ENCODE measurements around the gene TRPV4.

The TRPV4 gene

DNA sequence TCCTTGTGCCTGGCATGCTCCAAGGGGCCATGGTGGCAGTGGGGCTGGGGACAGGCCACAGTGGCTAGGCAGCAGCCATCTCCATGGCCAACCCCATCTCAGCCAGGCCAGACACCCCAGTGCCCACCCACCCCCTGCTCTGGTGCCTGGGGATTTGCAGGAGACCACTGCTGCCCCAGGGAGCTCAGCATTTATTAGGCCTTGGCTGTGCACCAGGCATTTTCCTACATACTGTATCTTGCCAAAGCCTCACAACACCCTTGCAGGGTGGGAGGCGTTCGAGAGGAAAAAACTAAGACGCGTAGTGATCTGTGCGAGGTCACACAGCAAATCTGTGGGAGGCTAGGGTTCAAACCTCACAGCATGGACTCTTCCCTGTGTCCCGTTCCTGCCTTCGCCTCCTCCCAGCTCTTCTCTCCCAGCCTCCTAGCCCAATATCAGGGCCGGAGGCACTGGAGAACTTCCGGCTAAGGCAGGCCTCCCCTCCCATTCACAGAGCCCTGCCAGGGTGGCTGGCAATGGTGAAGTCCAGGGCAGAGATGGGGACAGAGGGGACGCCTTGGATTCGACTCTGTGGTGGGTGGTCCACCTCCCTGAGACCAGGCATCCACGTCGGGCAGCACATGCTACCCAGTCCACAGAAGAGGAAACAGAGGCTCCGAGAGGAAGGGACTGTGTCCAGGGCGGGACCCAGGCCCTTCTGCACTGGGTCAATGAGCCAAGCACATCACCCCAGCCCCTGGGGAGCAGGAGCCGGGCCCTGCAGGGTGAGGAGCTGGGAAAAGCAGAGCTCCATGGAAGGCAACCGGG is 62.1 kb downstream of the TRPV4 start:
- H3K36me3 ChIP-seq (ENCODE audit: control insufficient read depth, low read depth, low read length): no peaks in the 10 kb centered on the region
- H3K4me3 ChIP-seq (ENCODE audit: low read length): no peak overlapping the region
- H3K9me3 ChIP-seq (ENCODE audit: control insufficient read depth, low read depth, low read length): no peaks in the 10 kb centered on the region
- no peaks in the 10 kb centered on the region for H3K27me3 ChIP-seq (ENCODE audit: control insufficient read depth, insufficient read depth, low read length)
- no peaks in the 10 kb centered on the region for H3K4me1 ChIP-seq (ENCODE audit: control insufficient read depth, low read depth, low read length)
- no peak overlapping the region for H3K9ac ChIP-seq (ENCODE audit: low read length)
- no peak overlapping the region for H3K27ac ChIP-seq (ENCODE audit: low read length)

DNA sequence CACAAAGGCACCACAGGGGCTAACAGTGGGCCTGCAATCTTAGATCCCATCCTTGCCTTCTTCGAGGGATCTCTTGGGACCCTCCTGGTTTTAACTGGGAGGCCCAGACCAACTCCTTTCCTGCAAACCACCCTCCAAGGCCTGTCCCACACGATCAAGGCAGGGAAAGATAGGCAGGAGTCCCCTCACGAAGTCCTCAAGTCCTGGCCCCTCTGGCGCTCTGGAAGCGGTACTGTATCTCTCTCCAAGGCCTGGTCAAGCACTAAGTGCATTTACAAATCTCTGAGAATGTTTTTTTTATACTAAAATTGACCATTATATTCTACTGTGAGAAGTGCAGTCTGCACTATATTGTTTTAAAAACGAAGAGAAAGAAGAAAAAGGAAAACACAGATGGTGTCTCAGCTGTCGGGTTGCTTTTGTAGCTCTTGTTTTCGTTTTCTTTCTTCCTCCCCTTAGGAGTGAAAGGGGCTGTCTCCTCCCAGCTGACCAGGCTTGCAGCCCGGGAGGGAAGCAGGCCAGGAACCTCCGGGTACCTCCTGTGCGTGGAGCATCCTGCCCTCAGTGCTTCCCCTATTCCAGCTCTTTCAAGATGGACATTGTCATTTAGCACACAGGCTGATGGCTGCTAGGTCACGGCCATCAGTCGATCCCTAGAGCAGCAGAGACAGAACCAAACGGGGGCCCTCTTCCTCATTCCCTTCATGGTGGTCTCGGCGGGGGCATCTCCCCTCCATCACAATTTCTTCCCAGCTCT is 62.9 kb downstream of the TRPV4 start:
- H3K27ac ChIP-seq (ENCODE audit: low read length): no peak overlapping the region
- H3K9ac ChIP-seq (ENCODE audit: low read length): no peak overlapping the region
- H3K4me3 ChIP-seq (ENCODE audit: low read length): no peak overlapping the region
- H3K36me3 ChIP-seq (ENCODE audit: control insufficient read depth, low read depth, low read length): no peaks in the 10 kb centered on the region
- H3K9me3 ChIP-seq (ENCODE audit: control insufficient read depth, low read depth, low read length): no peaks in the 10 kb centered on the region
- no peaks in the 10 kb centered on the region for H3K27me3 ChIP-seq (ENCODE audit: control insufficient read depth, insufficient read depth, low read length)
- no peaks in the 10 kb centered on the region for H3K4me1 ChIP-seq (ENCODE audit: control insufficient read depth, low read depth, low read length)

DNA sequence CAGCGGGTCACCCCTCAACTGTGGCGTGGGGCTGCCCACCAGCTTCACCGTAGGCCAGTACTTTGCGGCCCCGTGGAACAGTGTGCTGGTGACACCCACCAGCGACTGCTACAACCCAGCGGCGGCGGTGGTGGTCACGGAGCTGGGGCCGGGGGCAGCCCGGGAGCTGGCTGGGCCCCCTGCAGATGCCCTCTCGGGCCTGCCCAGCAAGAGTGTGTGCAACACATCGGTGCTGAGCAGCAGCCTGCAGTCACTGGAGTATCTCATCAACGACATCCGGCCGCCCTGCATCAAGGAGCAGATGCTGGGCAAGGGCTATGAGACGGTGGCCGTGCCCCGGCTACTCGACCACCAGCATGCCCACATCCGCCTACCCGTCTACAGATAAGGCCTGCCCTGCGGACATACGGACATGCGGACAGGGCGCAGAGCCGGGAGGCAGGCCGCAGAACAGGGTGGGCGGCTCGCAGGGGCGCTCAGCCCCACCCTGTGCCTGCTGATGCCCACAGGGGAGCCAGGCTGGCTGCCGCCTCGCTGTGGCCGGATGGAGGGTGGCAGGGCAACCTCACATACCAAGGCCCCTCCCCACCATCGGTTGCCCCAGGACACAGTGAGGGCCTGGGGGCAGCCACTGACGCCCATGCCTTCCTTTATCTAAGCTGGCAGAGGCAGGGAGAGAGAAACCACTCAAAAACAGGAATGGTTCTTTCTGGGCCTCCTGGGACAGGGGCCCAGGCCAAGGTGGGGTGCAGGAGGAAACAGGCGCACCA is 64.1 kb downstream of the TRPV4 start:
- H3K9me3 ChIP-seq (ENCODE audit: control insufficient read depth, low read depth, low read length): no peaks in the 10 kb centered on the region
- H3K27me3 ChIP-seq (ENCODE audit: control insufficient read depth, insufficient read depth, low read length): no peaks in the 10 kb centered on the region
- H3K27ac ChIP-seq (ENCODE audit: low read length): no peak overlapping the region
- no peak overlapping the region for H3K4me3 ChIP-seq (ENCODE audit: low read length)
- H3K36me3 ChIP-seq (ENCODE audit: control insufficient read depth, low read depth, low read length): no peaks in the 10 kb centered on the region
- H3K9ac ChIP-seq (ENCODE audit: low read length): no peak overlapping the region
- H3K4me1 ChIP-seq (ENCODE audit: control insufficient read depth, low read depth, low read length): no peaks in the 10 kb centered on the region

DNA sequence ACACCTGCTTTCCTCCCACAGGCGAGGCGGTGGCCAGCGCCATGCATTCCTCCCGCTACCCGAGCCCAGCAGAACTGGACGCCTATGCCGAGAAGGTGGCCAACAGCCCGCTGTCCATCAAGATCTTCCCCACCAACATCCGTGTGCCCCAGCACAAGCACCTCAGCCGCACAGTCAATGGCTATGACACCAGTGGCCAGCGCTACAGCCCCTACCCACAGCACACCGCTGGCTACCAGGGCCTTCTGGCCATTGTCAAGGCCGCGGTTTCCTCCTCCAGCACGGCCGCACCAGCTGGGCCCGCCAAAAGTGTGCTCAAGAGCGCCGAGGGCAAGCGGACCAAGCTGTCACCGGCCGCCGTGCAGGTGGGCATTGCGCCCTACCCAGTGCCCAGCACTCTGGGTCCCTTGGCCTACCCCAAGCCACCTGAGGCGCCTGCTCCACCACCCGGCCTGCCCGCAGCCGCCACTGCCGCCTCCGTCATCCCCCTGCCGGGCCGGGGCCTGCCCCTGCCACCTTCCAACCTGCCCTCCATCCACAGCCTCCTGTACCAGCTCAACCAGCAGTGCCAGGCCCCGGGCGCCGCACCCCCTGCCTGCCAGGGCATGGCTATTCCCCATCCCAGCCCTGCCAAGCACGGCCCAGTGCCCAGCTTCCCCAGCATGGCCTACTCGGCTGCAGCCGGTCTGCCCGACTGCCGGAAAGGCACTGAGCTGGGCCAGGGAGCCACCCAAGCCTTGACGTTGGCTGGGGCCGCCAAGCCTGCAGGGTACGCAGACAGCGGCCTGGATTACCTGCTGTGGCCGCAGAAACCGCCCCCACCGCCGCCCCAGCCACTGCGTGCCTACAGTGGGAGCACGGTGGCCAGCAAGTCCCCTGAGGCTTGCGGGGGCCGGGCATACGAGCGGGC is 65.0 kb downstream of the TRPV4 start:
- Histone ChIP-seq H3K9ac (ENCODE audit: low read length) (no peak overlapping the region), H3K4me3 (ENCODE audit: low read length) (no peak overlapping the region), H3K36me3 (ENCODE audit: control insufficient read depth, low read depth, low read length) (no peaks in the 10 kb centered on the region), H3K27ac (ENCODE audit: low read length) (no peak overlapping the region), H3K27me3 (ENCODE audit: control insufficient read depth, insufficient read depth, low read length) (no peaks in the 10 kb centered on the region), H3K4me1 (ENCODE audit: control insufficient read depth, low read depth, low read length) (no peaks in the 10 kb centered on the region), H3K9me3 (ENCODE audit: control insufficient read depth, low read depth, low read length) (no peaks in the 10 kb centered on the region)

DNA sequence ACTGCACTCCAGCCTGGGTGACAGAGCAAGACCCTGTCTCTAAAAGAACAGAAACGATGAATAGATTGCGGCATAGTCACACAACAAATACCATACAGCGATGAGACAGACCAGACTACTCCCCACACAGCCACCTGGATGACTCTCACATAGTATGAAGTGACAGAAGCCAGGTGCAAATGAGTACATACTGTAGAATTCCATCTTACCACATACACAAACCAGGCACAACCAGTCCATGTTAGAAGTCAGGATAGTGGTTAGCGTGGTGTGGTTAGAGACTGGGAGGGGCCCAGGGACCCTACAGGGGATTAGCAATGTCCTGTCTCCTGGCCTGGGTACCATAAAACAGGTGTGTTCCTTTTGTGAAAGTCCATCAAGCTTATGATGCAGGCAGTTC is 65.7 kb downstream of the TRPV4 start:
- H3K27me3 ChIP-seq (ENCODE audit: control insufficient read depth, insufficient read depth, low read length): no peaks in the 10 kb centered on the region
- no peak overlapping the region for H3K4me3 ChIP-seq (ENCODE audit: low read length)
- H3K27ac ChIP-seq (ENCODE audit: low read length): no peak overlapping the region
- H3K36me3 ChIP-seq (ENCODE audit: control insufficient read depth, low read depth, low read length): no peaks in the 10 kb centered on the region
- no peak overlapping the region for H3K9ac ChIP-seq (ENCODE audit: low read length)
- H3K4me1 ChIP-seq (ENCODE audit: control insufficient read depth, low read depth, low read length): no peaks in the 10 kb centered on the region
- H3K9me3 ChIP-seq (ENCODE audit: control insufficient read depth, low read depth, low read length): no peaks in the 10 kb centered on the region

DNA sequence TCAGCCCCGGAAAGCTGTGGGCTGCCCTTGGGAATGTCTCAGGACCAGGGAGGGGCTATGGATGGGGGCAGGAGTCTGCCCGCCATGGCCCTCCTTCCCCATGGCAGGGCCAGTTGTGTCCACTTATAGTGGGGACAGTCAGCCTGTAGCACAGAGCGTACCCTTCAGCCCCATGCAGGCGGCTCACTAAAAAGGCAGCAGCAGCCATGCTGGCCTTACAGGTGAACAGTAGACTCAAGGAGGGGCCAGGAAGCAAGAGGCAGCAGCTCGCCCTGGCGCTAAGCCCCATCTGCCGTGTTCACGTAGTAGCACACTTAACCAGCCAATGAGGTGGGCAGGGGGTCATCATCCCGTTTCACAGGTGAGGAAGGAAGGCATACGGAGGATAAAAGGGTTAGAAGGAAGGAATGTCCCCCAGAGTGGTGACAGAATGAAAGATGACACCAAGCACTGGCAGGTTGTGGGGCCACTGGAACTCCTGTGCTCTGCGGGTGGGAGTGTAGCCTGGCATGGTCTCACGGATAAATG is 66.9 kb downstream of the TRPV4 start:
- no peaks in the 10 kb centered on the region for H3K36me3 ChIP-seq (ENCODE audit: control insufficient read depth, low read depth, low read length)
- no peak overlapping the region for H3K4me3 ChIP-seq (ENCODE audit: low read length)
- H3K9ac ChIP-seq (ENCODE audit: low read length): no peak overlapping the region
- H3K4me1 ChIP-seq (ENCODE audit: control insufficient read depth, low read depth, low read length): no peaks in the 10 kb centered on the region
- H3K9me3 ChIP-seq (ENCODE audit: control insufficient read depth, low read depth, low read length): no peaks in the 10 kb centered on the region
- no peaks in the 10 kb centered on the region for H3K27me3 ChIP-seq (ENCODE audit: control insufficient read depth, insufficient read depth, low read length)
- no peak overlapping the region for H3K27ac ChIP-seq (ENCODE audit: low read length)

DNA sequence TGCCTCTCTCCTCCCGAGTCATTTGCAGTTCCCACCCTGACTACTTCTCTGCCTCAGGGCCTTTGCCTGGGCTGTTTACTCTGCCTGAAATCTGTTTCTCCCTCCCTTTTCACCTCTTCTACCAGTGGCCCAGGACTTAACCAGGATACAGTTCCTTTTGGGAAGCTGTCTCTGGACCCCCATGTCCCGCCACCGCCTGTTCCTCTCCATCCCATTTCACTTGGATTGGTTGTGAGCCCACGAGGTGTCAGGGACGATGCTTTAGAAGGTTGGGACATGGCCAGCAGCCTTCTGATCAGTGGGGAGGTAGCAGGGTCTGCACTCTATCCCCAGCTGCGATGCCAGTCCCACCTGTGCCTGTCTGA is 67.8 kb downstream of the TRPV4 start:
- no peak overlapping the region for H3K4me3 ChIP-seq (ENCODE audit: low read length)
- no peaks in the 10 kb centered on the region for H3K9me3 ChIP-seq (ENCODE audit: control insufficient read depth, low read depth, low read length)
- no peaks in the 10 kb centered on the region for H3K4me1 ChIP-seq (ENCODE audit: control insufficient read depth, low read depth, low read length)
- no peak overlapping the region for H3K27ac ChIP-seq (ENCODE audit: low read length)
- H3K36me3 ChIP-seq (ENCODE audit: control insufficient read depth, low read depth, low read length): no peaks in the 10 kb centered on the region
- H3K9ac ChIP-seq (ENCODE audit: low read length): no peak overlapping the region
- H3K27me3 ChIP-seq (ENCODE audit: control insufficient read depth, insufficient read depth, low read length): no peaks in the 10 kb centered on the region

DNA sequence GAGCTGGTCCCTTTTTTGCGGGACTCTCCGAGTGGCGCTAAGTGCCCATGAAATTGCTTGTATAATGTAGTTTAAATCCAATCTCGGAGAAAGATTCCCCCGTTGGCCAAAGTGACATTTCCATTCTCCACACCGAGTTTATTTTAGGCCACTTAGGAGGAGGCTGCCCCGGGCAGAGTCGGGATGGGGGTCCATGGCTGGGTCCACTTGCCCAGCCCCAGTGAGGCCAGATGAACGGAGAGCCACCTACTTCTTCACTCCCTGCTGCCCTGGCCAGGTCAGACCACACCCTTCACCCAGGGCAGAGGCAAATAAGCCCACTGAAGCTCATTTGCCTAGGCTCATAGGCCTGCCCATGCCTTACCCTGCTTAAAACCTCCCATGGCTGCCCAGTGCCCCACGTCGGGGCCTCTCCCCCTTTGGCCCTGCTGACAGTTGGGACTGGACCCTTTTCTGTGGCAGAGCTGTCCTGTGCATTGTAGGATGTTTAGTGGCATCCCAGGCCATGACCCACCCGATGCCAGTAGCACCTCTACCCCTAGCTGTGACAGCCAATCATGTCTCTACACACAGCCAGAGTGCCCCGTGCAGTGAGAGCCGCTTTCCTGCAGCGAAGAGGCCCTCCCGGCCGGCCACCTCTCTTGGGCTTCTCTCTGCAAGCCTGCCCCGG is 68.3 kb downstream of the TRPV4 start:
- H3K27ac ChIP-seq (ENCODE audit: low read length): no peak overlapping the region
- no peaks in the 10 kb centered on the region for H3K27me3 ChIP-seq (ENCODE audit: control insufficient read depth, insufficient read depth, low read length)
- H3K36me3 ChIP-seq (ENCODE audit: control insufficient read depth, low read depth, low read length): no peaks in the 10 kb centered on the region
- H3K9me3 ChIP-seq (ENCODE audit: control insufficient read depth, low read depth, low read length): no peaks in the 10 kb centered on the region
- H3K4me3 ChIP-seq (ENCODE audit: low read length): no peak overlapping the region
- no peaks in the 10 kb centered on the region for H3K4me1 ChIP-seq (ENCODE audit: control insufficient read depth, low read depth, low read length)
- no peak overlapping the region for H3K9ac ChIP-seq (ENCODE audit: low read length)

DNA sequence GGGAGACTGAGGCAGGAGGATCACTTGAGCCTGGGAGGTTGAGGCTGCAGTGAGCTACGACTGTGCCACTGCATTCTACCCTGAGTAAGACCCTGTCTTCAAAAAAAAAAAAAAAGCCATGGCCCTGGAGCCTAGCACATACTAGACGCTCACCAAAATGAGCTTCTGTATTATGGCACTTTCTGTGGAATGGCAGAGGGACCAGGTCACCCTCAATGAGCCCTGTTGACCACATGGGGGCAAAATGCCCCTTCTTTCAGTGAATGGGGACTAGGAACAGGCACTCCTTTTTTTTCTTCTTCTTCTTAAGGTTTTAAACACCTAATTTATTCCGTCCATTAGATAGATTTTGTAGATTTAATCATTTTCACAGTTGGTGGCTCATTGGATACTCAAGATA is 69.1 kb downstream of the TRPV4 start:
- no peaks in the 10 kb centered on the region for H3K27me3 ChIP-seq (ENCODE audit: control insufficient read depth, insufficient read depth, low read length)
- H3K4me3 ChIP-seq (ENCODE audit: low read length): no peak overlapping the region
- no peak overlapping the region for H3K9ac ChIP-seq (ENCODE audit: low read length)
- H3K4me1 ChIP-seq (ENCODE audit: control insufficient read depth, low read depth, low read length): no peaks in the 10 kb centered on the region
- no peaks in the 10 kb centered on the region for H3K9me3 ChIP-seq (ENCODE audit: control insufficient read depth, low read depth, low read length)
- no peak overlapping the region for H3K27ac ChIP-seq (ENCODE audit: low read length)
- no peaks in the 10 kb centered on the region for H3K36me3 ChIP-seq (ENCODE audit: control insufficient read depth, low read depth, low read length)

DNA sequence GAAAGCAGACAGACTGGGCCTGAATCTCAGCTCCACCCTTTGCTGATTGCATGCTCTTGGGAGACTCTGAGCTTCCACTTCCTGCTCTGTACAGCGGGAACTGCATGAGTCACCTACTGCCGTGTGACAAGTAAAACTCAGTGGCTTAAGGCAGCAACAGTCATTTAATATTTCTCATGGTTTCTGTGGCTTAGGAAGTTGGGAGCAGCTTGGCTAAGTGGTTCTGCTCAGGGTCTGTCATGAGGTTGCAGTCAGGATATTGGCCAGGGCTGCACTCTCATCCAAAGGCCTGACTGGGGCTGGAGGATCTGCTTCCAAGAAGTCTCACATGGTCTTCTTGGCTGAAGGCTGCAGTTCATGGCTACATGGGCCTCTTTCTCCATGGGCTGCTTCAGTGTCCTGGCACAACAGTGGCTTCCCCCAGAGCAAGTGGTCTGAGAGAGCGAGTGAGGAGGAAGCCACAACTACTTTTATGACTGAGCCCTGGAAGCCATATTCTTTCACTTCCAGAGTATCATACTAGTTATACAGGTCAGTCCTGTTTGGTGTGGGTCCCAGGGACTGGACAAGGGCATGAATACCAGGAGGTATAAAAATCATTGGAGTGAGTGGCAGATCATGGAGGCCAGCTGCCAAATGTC is 69.9 kb downstream of the TRPV4 start:
- Histone ChIP-seq H3K9ac (ENCODE audit: low read length) (no peak overlapping the region), H3K9me3 (ENCODE audit: control insufficient read depth, low read depth, low read length) (no peaks in the 10 kb centered on the region), H3K27ac (ENCODE audit: low read length) (no peak overlapping the region), H3K4me1 (ENCODE audit: control insufficient read depth, low read depth, low read length) (no peaks in the 10 kb centered on the region), H3K36me3 (ENCODE audit: control insufficient read depth, low read depth, low read length) (no peaks in the 10 kb centered on the region), H3K4me3 (ENCODE audit: low read length) (no peak overlapping the region), H3K27me3 (ENCODE audit: control insufficient read depth, insufficient read depth, low read length) (no peaks in the 10 kb centered on the region)
